ENCODE data around the gene HOXD9.

HOXD9 gene

DNA sequence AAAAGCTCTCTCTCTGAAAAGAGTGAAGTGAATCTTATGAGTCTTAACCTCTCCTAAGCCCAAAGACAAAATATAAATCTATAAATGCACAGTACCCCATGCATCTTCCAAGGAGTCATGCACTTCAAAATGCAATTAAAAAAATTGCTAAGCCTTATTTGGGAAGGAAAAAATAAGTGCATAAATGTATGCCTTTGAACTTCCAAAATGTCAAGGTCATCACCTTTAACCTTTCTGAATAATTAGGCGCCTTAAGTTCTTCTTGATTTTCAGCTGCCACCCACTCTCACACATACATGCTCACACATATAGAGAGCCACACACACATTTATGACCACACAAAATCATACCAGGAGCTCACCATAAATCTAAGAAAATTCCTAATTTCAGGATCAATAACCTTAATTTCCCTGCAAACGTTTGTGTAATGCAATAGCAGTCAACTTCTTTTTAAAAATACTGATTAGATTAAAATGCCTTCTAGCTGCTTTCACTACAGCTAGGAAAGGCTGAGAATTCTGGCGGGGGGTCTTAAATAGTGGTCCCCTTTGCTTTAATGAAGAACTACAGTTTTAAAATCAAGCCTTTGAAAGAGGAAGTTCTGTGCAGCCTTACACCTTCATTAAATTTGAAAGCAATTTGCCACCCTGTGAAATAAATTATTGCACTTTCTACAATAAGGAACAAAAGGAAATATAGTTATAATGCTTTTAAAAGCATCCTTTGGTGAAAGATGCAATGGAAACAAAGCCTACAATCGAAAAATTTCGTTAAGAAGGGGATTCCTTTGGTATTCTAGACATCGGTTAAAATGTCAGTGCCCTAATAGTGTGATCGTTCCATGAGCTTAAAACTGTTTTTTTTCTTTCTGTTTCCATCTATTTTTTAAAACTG lies 11.9 kb upstream of the HOXD9 start:
- DNase-seq (ENCODE audit: low spot score), result no peak

DNA sequence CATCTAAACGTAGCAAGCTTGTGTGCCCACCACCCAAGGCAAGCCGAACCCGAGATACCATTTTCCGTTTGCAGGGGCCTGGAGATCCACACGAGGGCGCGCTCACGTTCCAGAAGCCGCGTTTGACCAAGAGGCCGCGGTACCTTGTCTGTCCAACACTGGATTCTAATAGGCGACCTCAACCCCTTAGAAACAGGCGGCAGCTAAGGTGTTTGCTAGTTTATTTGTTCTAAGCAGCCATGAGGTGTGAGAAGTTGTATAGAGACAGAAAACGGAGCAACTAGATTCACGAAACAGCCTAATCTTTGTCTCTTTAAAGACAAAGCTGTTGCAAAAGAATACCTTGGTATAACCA lies 11.2 kb upstream of the HOXD9 start:
- peak; percentile 45 for DNase-seq (ENCODE audit: low spot score)

DNA sequence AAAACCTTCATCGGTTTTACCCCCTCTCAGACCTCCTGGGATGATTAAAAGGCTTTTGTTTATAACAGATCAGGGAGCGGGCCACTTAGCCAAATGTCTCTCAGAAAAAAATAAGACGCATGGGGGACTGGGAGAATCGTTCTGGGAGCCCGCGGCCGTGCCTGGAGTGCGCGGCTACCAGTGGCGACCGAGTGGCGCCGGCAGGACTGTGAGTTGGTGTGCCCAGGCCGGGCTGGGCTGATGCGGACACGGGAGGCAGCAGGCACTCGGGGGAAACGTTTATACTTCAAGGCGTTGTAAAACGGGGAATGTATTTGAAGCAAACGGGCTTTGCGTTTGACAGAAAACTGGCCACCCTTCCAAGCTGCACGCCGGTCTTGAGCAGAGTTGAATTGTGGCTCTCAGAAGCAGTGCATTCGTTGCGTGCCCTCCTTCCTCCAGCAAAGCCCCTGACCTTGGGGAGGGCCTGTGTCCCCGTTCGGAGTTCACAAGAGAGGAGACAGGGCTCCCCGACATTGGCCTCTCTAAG lies 10.6 kb upstream of the HOXD9 start:
- no peak for DNase-seq (ENCODE audit: low spot score)

DNA sequence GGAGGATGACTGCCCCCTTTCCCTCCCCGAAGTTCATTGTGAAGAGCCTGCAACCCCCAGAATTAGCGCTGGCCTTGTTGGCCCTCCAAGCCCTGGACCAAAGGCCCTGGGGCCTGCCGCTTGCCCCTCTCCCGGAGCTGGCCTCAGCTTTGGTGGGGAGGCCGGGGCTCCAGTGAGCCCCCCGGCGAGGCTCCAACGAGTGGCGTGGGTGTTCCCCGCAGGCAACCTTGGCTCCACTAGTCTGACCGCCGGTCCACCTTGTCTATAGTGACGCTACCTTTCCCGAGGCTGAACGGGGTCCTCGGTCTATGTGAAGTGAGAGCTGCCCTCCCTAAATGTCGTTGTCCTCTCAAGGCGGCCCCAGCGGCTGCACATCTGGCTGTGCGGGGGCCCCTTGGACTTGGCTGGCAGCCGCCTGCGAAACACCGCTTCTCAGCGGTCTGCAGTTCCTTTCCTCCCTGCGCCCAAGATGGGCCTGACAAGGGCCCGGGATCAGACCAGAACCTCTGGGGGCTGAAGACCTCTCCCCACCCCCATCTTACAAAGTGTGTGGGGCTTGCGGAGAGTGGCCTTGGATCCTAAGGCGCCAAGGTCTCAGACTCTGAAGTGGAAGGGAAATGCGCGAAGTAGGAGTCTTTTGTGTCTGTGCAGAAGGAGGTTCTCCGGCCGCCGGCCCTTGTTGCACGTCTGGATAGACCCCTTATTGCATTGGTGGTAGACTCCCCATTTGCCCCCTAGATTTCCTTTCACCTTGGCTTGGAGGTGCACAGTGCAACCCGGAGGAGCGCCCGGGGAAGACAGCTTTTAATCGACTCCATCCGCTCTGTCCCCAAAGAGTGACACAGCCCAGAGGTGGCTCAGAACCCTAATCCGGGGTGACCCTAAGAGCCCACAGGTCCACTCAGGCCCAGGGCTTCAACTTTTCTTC lies 9.9 kb upstream of the HOXD9 start:
- no peak for DNase-seq (ENCODE audit: low spot score)

DNA sequence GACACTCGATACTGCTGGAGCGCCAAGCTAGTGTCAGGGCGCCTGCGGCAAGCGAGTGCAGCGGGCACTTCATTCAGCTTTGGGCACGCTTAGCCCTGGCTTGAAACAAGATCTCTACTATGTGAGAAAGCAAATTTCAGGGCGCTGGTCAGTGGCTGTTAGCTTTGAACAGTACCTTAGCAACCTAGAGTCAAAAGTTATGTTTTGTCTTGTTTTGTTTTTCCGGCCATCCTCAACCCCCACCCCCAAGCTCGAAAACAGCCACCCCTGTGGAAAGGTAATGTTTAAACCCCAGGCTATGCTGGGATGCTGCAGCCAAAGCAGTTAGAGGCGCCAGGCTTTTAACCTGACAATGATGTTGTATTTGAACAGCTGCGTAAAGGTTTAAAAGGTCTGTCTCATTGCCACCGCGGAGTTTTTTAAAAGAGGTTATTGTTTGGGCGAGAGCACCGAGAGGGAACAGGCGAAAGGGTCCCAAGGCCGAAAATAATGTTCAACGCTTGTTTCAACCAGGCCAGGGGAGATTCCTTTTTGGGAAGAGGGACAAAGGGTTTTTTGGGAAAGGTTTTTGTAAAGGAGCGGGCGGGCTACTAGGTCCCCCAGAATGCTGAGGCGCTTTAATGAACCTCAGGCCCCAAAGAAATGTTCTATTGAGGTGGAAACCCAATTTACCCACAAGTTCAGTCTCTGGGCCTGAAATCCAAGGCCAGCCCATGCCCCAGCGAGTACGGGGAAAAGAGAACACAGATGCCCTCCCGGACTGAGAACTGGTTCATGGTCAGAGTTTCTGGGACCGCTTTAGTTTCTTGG lies 8.2 kb upstream of the HOXD9 start:
- DNase-seq (ENCODE audit: low spot score), result no peak

DNA sequence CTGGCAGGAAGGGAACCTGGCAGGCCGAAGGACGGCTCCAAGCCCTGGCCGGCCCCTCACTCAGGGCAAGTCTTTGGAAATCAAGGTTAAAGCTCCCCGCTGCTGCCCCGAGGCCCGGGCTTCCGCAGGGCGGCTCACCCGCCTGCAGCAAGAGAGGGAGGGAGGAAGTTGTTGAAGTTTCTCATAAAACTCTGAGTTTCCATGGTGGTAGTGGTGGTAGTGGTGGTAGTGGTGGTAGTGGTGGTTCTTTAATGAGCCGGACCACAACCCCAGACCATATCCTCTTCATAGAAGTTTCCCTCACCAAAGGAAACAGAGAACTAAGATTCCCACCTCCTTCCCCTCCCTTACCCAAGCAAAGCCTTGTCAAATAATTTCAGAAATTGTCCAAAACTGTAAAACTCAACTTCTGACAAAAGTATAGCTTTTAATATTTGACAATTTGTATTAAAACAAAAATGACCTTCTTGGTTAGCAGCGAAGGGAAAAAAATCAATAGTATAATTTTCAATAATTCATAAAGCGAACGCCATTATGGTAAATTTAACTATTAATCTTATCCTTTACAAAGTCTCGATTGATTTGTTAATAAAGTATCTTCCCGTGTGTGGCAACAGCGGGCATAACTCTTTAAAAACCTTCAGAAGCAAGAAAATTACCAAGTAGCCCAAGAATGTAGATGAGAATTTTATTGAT lies 7.4 kb upstream of the HOXD9 start:
- no peak for DNase-seq (ENCODE audit: low spot score)

DNA sequence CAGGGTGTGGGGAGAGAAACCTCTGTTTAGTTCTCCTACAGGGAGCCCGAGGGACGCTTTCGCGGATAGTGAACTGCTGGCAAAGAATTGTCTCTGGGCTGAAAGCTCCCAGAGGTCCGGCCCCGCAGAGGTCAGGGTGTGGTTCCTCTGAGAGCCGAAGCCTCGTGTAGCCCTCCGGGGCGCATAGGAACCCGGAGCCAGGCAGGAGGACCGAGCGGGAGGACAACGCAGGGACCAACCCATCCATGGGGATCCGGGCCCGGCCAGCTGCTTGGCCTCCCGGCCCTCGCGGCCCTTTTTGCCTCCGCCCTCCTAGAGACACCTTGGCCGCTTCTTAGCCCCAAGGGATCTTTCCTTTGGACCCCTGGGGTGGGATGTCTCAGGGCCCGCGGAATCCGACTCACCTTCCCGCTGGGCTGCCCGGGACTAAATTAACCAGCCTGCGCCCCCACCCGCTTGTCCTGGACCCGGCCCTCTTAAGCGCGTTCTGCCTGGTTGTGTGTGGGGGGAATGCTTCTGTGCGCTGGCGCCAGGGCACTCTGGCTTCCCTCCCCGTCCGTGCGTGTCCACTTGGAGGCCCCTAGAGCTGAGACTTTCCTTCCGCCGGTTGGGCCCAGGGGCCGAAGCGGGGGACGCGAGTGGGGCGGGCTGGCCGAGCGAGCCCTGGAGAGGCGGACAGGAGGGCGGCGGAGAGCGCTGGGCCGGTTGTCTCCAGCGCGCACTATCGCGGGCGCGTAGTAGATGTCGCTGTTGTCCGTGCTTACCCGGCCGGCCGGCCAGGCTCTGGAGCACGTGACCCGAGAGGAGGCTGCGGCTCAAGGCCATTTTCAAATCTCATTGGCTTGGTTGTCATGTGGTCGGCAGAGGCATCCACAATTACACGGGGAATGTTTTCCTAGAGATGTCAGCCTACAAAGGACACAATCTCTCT lies 6.4 kb upstream of the HOXD9 start, which contains the start of gene HOXD10:
TSS of gene HOXD10 (plus strand) at position 896 of the 931 bp plus-strand sequence. CDS start 56 bp downstream, outside the sequence.
- DNase-seq (ENCODE audit: low spot score), result peak; percentile 86

DNA sequence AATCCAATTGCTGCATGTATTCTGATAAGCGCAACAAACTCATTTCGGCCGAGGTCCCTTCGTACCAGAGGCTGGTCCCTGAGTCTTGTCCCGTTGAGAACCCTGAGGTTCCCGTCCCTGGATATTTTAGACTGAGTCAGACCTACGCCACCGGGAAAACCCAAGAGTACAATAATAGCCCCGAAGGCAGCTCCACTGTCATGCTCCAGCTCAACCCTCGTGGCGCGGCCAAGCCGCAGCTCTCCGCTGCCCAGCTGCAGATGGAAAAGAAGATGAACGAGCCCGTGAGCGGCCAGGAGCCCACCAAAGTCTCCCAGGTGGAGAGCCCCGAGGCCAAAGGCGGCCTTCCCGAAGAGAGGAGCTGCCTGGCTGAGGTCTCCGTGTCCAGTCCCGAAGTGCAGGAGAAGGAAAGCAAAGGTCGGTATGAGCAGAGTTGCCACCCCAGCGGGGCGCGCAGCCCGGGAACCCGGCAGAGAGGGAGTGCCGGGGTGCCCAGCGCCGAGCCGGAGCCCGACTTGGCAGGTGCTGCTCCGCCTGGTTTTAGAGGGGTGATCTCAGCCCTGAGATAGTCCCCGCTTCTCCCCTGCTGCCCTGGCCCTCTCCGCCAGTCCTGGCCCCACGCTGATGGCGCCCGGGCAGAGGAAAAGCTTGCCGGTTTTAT lies 5.2 kb upstream of the HOXD9 start:
- no peak for DNase-seq (ENCODE audit: low spot score)

DNA sequence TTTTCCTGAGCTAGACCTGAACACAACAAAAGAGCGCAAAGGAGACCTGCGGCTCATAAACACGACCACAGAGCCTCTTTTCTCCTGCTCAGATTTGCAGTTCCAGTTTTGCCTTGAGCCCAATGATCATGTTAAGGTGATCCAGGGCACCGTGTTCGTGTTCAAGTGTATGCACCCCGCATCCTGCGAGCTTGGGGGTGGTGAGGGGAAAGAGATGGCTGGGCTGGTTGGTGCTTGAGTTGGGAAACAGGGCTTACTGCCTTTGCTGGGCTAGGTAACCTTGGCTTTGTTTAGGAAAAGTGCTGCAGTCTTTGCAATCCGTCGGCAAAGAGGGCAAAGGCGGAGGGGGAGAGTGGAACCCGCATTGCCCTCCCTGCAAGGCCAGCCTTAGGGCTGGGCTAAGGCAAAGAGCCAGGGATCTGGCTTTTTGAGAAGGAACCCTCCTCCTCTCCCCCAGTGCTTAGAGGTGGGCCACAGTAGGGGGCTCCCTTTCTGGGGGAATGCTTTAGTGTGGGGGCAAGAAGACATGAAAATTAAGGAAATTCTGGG lies 4.6 kb upstream of the HOXD9 start:
- no peak for DNase-seq (ENCODE audit: low spot score)

DNA sequence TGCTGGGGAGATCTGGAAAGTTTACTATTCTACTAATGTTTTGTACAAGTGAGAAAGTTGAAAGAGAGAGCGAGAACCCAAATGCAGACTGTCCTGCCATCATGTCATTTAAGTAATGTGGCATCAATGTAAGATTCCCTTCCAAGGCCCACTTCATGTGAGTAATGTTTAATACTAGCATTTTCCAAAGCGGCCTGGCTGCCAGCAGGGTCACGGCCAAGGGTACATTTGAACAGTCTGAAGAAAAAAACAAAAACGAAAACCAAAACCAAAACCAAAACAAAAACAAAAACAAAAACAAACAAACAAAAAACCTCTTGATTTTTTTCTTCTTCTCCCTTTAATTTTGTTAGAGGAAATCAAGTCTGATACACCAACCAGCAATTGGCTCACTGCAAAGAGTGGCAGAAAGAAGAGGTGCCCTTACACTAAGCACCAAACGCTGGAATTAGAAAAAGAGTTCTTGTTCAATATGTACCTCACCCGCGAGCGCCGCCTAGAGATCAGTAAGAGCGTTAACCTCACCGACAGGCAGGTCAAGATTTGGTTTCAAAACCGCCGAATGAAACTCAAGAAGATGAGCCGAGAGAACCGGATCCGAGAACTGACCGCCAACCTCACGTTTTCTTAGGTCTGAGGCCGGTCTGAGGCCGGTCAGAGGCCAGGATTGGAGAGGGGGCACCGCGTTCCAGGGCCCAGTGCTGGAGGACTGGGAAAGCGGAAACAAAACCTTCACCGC lies 3.7 kb upstream of the HOXD9 start:
- DNase-seq (ENCODE audit: low spot score), result peak; percentile 35

DNA sequence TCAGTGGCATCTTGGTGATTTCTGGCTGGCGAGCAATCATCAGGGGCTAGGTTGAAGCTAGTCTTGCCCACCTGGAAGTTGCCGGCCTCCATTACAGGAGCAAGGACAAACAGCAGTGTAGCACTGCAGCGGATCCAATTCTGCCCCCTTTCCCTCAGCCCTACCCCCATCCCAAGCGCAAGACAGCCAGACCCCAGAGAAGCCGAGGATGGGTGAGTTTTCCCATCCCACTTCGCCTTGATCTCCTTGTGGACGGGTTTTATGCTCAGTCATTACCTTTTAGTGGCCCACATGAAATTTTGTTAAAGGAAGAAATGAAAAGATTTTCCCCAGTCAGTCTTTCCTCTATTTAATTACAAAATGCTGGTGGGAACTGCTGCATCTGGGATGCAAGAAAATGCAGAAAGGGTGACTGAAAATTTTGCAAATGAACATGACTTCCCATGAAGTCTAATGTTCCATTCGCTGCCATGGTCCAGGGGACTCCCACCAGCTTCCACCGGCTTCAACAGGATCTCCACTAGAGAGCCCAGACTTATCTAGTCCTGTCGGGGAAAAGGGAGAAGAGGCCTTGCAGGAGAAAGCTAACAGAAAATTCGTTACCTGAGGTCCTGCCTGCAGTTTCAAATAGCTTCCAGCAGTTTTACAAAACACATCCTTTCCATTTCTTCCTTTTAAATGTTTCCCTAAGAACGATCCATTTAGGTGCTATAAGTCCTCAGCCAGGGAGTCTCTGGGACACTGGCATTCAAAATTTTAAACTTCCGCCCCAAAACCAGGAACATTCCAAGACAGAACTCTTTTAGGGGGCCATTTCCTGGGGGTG lies 1.9 kb upstream of the HOXD9 start:
- no peak for DNase-seq (ENCODE audit: low spot score)

DNA sequence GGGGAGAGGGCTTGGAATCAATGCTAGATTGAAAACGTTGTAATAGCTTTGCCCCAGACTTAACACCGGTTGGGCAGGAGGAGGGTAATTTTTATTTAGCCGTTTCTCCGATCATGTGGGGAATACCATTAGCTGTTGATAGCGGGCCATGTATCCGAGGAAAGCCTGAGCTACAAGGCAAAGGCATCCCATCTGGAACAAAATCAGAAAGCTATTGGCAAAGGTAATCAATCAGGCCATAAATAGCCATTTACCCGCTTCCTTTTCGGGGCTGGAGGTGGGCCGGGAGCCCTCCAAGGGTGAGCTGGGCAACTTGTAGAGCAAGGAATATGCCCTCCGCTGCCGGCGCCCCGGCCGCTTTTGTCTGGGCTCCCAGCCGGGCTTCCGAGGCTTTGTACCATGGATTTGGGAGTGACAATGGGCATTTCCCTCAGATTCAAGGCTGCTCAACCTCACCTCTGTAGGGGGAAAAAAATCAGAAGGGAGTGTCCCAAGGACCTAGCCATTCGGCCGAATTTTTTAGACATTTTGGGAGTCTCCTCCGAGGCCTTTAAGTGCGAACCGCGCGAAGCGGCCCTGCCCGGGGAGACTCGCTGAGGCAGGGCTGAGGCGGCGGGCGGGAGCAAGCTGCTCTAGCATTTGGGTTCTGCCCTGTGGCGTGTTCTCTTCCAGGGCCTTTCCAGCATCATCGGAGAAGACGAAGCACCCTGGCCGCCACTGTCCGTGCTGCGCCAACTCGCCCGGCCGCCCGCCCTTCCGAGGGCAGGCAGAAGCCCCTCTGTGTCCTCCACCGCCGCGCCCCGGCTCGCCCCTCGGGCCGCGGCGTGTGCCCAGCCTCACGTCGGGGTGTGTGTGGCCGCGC lies 1.1 kb upstream of the HOXD9 start:
- DNase-seq (ENCODE audit: low spot score), result no peak

DNA sequence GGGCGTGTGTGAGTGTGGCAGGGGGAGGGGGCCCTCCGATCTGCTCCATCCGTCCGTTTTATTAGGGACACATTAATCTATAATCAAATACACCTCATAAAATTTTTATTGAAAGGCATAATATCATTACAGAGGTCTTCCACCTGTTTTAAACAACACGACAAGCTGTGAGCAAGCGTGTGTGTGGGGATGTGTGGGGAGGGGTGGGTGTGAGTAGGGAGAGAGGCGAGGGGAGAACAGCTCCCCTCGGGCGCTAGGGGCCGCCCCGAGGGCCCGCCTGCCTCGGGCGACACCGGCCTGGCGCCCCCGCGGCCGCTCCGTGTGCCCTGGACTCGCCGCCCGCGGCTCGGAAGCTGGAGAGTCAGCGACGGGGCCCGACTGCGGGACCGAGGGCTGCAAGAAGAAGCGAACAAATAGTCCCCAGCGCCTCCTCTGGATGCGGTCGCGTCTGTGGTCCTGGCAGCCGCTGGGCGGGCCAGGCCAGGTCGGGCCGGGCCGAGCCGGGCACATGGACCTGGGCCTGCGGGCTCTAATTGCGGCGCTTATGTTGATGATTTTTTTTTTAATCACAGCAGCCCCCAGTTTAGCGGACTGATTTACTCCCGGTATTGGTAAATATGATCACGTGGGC lies 352 bp upstream of the HOXD9 start:
- DNase-seq (ENCODE audit: low spot score), result peak; percentile 73

DNA sequence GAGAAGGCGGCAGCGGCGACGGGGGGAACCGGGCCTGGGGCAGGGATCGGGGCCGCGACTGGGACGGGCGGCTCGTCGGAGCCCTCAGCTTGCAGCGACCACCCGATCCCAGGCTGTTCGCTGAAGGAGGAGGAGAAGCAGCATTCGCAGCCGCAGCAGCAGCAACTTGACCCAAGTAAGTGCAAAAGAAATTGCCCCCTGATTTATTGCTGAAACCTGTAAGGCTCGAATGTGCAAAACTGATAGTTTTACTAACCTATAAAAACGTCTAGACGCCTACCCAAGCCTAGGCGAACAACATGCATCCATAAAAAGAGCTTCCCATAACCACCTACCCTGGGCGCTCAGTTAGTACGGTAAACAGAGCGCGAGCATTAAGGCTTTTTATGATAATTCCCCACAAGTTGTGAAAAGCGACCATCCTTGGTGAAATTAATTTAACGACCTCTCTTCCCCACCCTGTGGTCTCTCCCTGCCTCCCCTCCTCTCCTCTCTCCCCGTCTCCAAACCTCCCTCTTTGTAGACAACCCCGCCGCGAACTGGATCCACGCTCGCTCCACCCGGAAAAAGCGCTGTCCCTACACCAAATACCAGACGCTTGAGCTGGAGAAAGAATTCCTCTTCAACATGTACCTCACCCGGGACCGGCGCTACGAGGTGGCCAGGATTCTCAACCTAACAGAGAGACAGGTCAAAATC lies 1.0 kb downstream of the HOXD9 start:
- no peak for DNase-seq (ENCODE audit: low spot score)

All from AG20443 (cell line).